Activated B cell treated with CpG ODN at 0.5 μM for 24 hours (primary cell): ENCODE data around the gene LHX3. TPM values are rescaled to one million over a fixed set of nuclear protein-coding genes. Genes with fewer than 3 reads are reported as not detected.

Experiments
- ATAC-seq: fragments of 200-7000 bp; cut with Tn5 transposase; one replicate; pipeline ENCODE4 v1.10.0; 2021; ENCODE audit warnings: low read depth, mild to moderate bottlenecking, moderate library complexity
- CTCF ChIA-PET: fragments of 350-600 bp; sonication (Branson Sonifier 250); formaldehyde crosslinking; loops from one replicate; lab custom pipeline; 2021; ENCODE audit warnings: antibody characterized with exemption; lab: Charles Lee
- POLR2A ChIA-PET: fragments of 350-600 bp; sonication (Branson Sonifier 250); formaldehyde crosslinking; loops from one replicate; lab custom pipeline; 2021; ENCODE audit warnings: antibody characterized with exemption; lab: Charles Lee
- DNase-seq: peaks from one replicate; pipeline ENCODE4 v3.0.0; 2022
- H3K27ac Mint-ChIP-seq: one replicate; pipeline ENCODE4 v1.8.0; 2020; ENCODE audit warnings: mixed read lengths
- H3K27me3 Mint-ChIP-seq: one replicate; pipeline ENCODE4 v1.8.0; 2021; ENCODE audit warnings: mixed read lengths
- H3K36me3 Mint-ChIP-seq: one replicate; pipeline ENCODE4 v1.8.0; 2021; ENCODE audit warnings: low read depth, mixed read lengths
- H3K4me1 Mint-ChIP-seq: one replicate; pipeline ENCODE4 v1.8.0; 2021; ENCODE audit warnings: mixed read lengths
- H3K4me3 Mint-ChIP-seq: one replicate; pipeline ENCODE4 v1.8.0; 2020; ENCODE audit warnings: mild to moderate bottlenecking, mixed read lengths
- H3K9me3 Mint-ChIP-seq: one replicate; pipeline ENCODE4 v1.8.0; 2020; ENCODE audit warnings: mixed read lengths
- CTCF ChIP-seq: fragments of 200-600 bp; IDR thresholded peaks from one replicate; pipeline ENCODE4 v1.8.0; 2022; ENCODE audit warnings: antibody characterized with exemption, mild to moderate bottlenecking
- intact Hi-C: fragments of 100-400 bp; cut with micrococcal nuclease; formaldehyde crosslinking; loops from one replicate; pipeline ENCODE4 v1.15.1; 2024
- total RNA-seq: library from RNA; stranded (reverse); gene quantifications from 2 replicates; pipeline ENCODE4 v1.2.3, GENCODE V29; 2022

LHX3 gene
- total RNA-seq, 1 donor from 2014 or later = not detected

- H3K27me3 Mint-ChIP-seq = peaks cover 18% of the 10 kb centered on the region
- TF ChIP-seq CTCF = no peak
- no peak overlapping the region for H3K27ac Mint-ChIP-seq
- DNase-seq = no peak
- H3K4me1 Mint-ChIP-seq = peaks cover 13% of the 10 kb centered on the region
- CTCF ChIA-PET = interaction anchor here (1.3 kb wide), 2 partner anchors 10 to 18 kb away, joined by 3 to 7 read pairs; no protein-coding TSS in a partner anchor
- H3K9me3 Mint-ChIP-seq = no peaks in the 10 kb centered on the region
- intact Hi-C loops = loop anchor here (5.0 kb wide), 1 partner anchor 37 kb away; no protein-coding TSS in a partner anchor
- ATAC-seq = no peak
- H3K4me3 Mint-ChIP-seq = no peak overlapping the region
- POLR2A ChIA-PET = interaction anchor here (1.1 kb wide), 1 partner anchor 39 kb away, joined by 4 read pairs; no protein-coding TSS in a partner anchor
- H3K36me3 Mint-ChIP-seq = peaks cover 44% of the 10 kb centered on the region
Observed at GRCh38 chr9:136205707-136205992, 722 bp upstream of the LHX3 start.

GRCh38 chr9:136204145-136204805 lies 653 bp downstream of the LHX3 start:
- Mint-ChIP-seq H3K9me3 (no peaks in the 10 kb centered on the region), H3K27me3 (peaks cover 18% of the 10 kb centered on the region), H3K4me3 (no peak overlapping the region), H3K27ac (no peak overlapping the region), H3K36me3 (peaks cover 33% of the 10 kb centered on the region), H3K4me1 (peaks cover 14% of the 10 kb centered on the region)
- no peak for TF ChIP-seq CTCF
- DNase-seq (no peak), ATAC-seq (no peak)
- POLR2A ChIA-PET = interaction anchor here (1.0 kb wide), 1 partner anchor 21 kb away, joined by 4 read pairs; no protein-coding TSS in a partner anchor
- CTCF ChIA-PET = no interaction called here
- intact Hi-C loops = no loop called here

- Mint-ChIP-seq H3K4me1 (peaks cover 16% of the 10 kb centered on the region), H3K9me3 (no peaks in the 10 kb centered on the region), H3K36me3 (peaks cover 26% of the 10 kb centered on the region), H3K4me3 (no peak overlapping the region), H3K27ac (no peak overlapping the region), H3K27me3 (peaks cover 18% of the 10 kb centered on the region)
- no peak for TF ChIP-seq CTCF
- CTCF ChIA-PET = no interaction called here
- ATAC-seq (no peak), DNase-seq (no peak)
- POLR2A ChIA-PET = no interaction called here
- intact Hi-C loops = no loop called here
Observed at GRCh38 chr9:136203408-136204144, 1.4 kb downstream of the LHX3 start.

GRCh38 chr9:136202454-136203407 lies 2.2 kb downstream of the LHX3 start:
- Mint-ChIP-seq H3K27ac (no peak overlapping the region), H3K27me3 (peaks cover 23% of the 10 kb centered on the region), H3K4me1 (peaks cover 22% of the 10 kb centered on the region), H3K36me3 (peaks cover 21% of the 10 kb centered on the region), H3K9me3 (no peaks in the 10 kb centered on the region), H3K4me3 (no peak overlapping the region)
- intact Hi-C loops = no loop called here
- POLR2A ChIA-PET = interaction anchor here (1.5 kb wide), 1 partner anchor 23 kb away, joined by 4 read pairs; no protein-coding TSS in a partner anchor
- DNase-seq (no peak), ATAC-seq (no peak)
- CTCF ChIA-PET = no interaction called here
- TF ChIP-seq CTCF = no peak
